ENCODE data around the gene RAD54L. TPM values are rescaled to one million over a fixed set of nuclear protein-coding genes. Genes with fewer than 3 reads are reported as not detected.

Gene RAD54L
- total and polyA plus RNA-seq, 2 of the 4 experiments (the other 2 are of a cell fraction), result 4.8 to 10.6 TPM

DNA sequence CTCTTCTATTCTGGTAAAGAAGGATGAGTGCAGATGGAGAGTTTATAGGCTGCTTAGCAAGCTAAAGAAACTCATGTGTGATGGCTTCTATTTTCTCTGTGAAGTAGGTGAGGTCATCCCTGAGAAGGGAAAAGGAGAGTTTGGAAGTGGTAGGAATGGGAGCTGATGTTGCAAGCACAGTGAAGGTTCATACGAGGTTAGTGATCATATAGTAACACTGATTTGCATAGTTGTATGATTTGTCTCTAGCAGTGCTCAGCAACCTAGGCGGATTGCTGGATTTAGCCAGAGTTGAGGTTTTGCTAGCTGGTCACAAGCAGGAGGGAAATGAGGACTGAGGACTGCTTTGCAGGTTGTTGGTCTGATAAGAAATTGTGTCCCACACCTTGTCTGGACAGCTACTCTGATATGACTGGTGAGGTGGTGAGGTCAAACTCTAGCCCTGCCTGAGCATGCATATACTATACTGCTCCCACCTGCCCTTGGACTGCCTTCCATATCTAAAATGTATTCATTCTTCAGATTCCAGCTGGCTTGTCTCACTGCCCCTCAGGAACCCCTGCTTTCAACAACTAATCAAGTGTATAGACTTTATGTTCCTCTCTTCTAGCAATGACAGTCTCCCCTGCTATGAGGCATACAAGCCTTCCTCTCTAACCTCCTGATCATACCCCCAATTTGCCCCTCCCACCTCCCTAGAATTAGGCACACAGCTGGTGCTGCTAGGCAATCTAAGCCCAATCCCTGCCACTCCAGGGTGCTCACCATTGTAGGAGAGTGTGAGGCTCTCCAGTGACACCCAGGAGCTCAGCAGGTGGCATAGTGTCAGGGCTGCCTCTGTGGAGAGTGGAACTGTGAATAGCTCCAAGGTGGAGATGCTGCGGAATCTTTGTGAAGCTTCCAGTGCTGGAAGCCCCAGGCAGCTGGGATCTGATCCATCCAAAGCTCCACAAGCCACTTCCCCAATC, 37.3 kb downstream of the RAD54L start:
- Histone ChIP-seq H4K5ac (ENCODE audit: low read depth, low read length) (no peak overlapping the region), H3K27me3 (ENCODE audit: control insufficient read depth, insufficient read depth, low read length) (no peaks in the 10 kb centered on the region), H3K36me3 (ENCODE audit: control insufficient read depth, insufficient read depth, low read length) (peaks cover 40% of the 10 kb centered on the region), H4K8ac (ENCODE audit: low read depth in 2 of 2, low read length in 2 of 2) (no peak overlapping the region), H2BK15ac (ENCODE audit: low read depth, low read length) (no peak overlapping the region), H4K91ac (ENCODE audit: insufficient read depth, low read depth, low read length) (no peak overlapping the region), H3K79me1 (ENCODE audit: low read depth in 1 of 2, low read length in 2 of 2) (peaks cover 39 to 70% of the 10 kb centered on the region in 2 experiments), H3K14ac (replicated peaks; ENCODE audit: low read depth, low read length) (no peak overlapping the region), H2BK5ac (ENCODE audit: low read depth, low read length, poor library complexity, severe bottlenecking) (peak overlapping the region; percentile 49), H2AK5ac (ENCODE audit: low read depth, low read length) (no peak overlapping the region), H3K18ac (ENCODE audit: low read depth, low read length) (no peak overlapping the region), H3K23ac (ENCODE audit: low read depth, low read length) (peak overlapping the region; percentile 60; the same call in 1 of the 2 replicates), H3K4me1 (ENCODE audit: control insufficient read depth, insufficient read depth, low read length) (peaks cover 13% of the 10 kb centered on the region), H2AFZ (replicated peaks; ENCODE audit: low read length, poor library complexity) (no peak overlapping the region), H3K4ac (ENCODE audit: low read depth, low read length) (no peak overlapping the region), H4K20me1 (ENCODE audit: insufficient read depth, low read length) (peaks cover 27% of the 10 kb centered on the region), H3K27ac (ENCODE audit: insufficient read depth, low read length) (no peak overlapping the region), H3K56ac (ENCODE audit: extremely low read depth, insufficient read depth, low read length) (no peak overlapping the region), H3K9me1 (ENCODE audit: insufficient read depth, low read length) (peaks cover 14% of the 10 kb centered on the region), H3K4me2 (ENCODE audit: low read depth, low read length) (peak overlapping the region; percentile 3; the same call in 1 of the 2 replicates), H3K9ac (ENCODE audit: low read depth, low read length) (no peak overlapping the region), H2AK9ac (replicated peaks; ENCODE audit: low read depth, low read length, poor library complexity) (no peak overlapping the region), H2BK120ac (ENCODE audit: low read depth, low read length) (no peak overlapping the region), H3K4me3 (ENCODE audit: insufficient read depth, low read depth, low read length) (no peak overlapping the region), H2BK20ac (ENCODE audit: low read depth, low read length) (no peak overlapping the region), H3K9me3 (ENCODE audit: control insufficient read depth, insufficient read depth, low read length) (no peaks in the 10 kb centered on the region)
- no CpG with 5 or more reads among the region's 3 CpGs for WGBS, 2 experiments (ENCODE audit: extremely low coverage in 2 of 2, insufficient read length in 1 of 2)
- BruUV-seq (replicated peaks), result no TSS peak
- no peak for TF ChIP-seq RAD21 (IDR thresholded peaks at IDR 0.05; ENCODE audit: low read length)
- peak; percentile 90 for TF ChIP-seq CEBPB (IDR thresholded peaks at IDR 0.05; ENCODE audit: low read depth, low read length)
- ChIA-PET CTCF (no interaction called here), POLR2A (ENCODE audit: unreplicated experiment) (no interaction called here)
- dilution Hi-C loops (cut with HindIII; ENCODE audit: low sequenced_read_pairs, unreplicated experiment), result no loop called here
- intact Hi-C loops (cut with micrococcal nuclease), result no loop called here
- peak; percentile 55 for ATAC-seq (ENCODE audit: low read depth)
- in situ Hi-C loops (cut with MboI; ENCODE audit: low sequenced_read_pairs), result no loop called here
- peak; percentile 82 for DNase-seq
